Measurements from ENCODE around the gene RUSF1. TPM values are rescaled to one million over a fixed set of nuclear protein-coding genes. Genes with fewer than 3 reads are reported as not detected.

Gene RUSF1
- total and polyA plus RNA-seq, 10 of the 15 experiments (the other 5 are each of a cell fraction or from before 2014, with no cell fraction given): 0.20 to 46.3 (median 29.7) TPM

- Histone ChIP-seq H3K4me1 (ENCODE audit: control insufficient read depth, insufficient read depth, low read length) (peaks cover 16% of the 10 kb centered on the region), H3K9me3 (replicated peaks; ENCODE audit: control insufficient read depth, insufficient read depth, low read length) (no peaks in the 10 kb centered on the region), H3K27ac (ENCODE audit: control insufficient read depth, insufficient read depth) (no peak overlapping the region), H3K27me3 (replicated peaks in 1 of 2; ENCODE audit: control insufficient read depth in 2 of 2, insufficient read depth in 2 of 2, low read length in 1 of 2) (no peaks in the 10 kb centered on the region), H3K4me3 (no peak overlapping the region), H4K20me1 (ENCODE audit: control insufficient read depth, insufficient read depth) (peaks cover 7% of the 10 kb centered on the region; the same call in 1 of the 2 replicates), H3K79me2 (ENCODE audit: control insufficient read depth, insufficient read depth, low read length) (peaks cover 21% of the 10 kb centered on the region), H2AFZ (ENCODE audit: control insufficient read depth, low read depth, low read length) (no peak overlapping the region), H3K4me2 (ENCODE audit: control insufficient read depth, insufficient read depth) (no peak overlapping the region), H3K36me3 (ENCODE audit: control insufficient read depth in 2 of 2, insufficient read depth in 2 of 2, low read length in 1 of 2) (no peaks in the 10 kb centered on the region), H3K9ac (ENCODE audit: control insufficient read depth, insufficient read depth, low read length) (no peak overlapping the region)
- DNase-seq (ENCODE audit: low read depth, low spot score): no peak
- in situ Hi-C loops (cut with MboI) (no loop called here), intact Hi-C loops (cut with micrococcal nuclease; ENCODE audit: unreplicated experiment) (no loop called here)
- ChIA-PET RAD21 (ENCODE audit: unreplicated experiment) (interaction anchor here (1.2 kb wide), 1 partner anchor 415 kb away, joined by 3 read pairs; no protein-coding TSS in a partner anchor), SMC1A (ENCODE audit: uncharacterized antibody, unreplicated experiment) (interaction anchor here (0.6 to 1.6 kb wide), 3 partner anchors 14 to 354 kb away, joined by 3 to 5 read pairs (median 4); no protein-coding TSS in a partner anchor), POLR2A (interaction anchor here (0.5 kb wide), 1 partner anchor 485 kb away, joined by 3 read pairs; no protein-coding TSS in a partner anchor), CTCF (interaction anchor here (0.8 to 3.0 kb wide), 4 partner anchors 8 to 416 kb away, joined by 3 to 11 read pairs (median 7); partner anchors contain the start of gene ZNF843)
- WGBS (ENCODE audit: insufficient coverage, insufficient replicate concordance, low lambda C conversion rate, missing lambda C conversion rate): 97% methylated on average over 3 of the region's 3 CpGs
- ATAC-seq: no peak
- no TSS peak for BruUV-seq (replicated peaks)
- no peak for FAIRE-seq
- no peak for TF ChIP-seq RB1 (IDR thresholded peaks at IDR 0.05; ENCODE audit: borderline replicate concordance)
- TF ChIP-seq MAX (IDR thresholded peaks at IDR 0.05; ENCODE audit: low read depth, low read length): no peak
- TF ChIP-seq CBX5 (IDR thresholded peaks at IDR 0.05; ENCODE audit: low read depth): no peak
- no peak for TF ChIP-seq JUND (IDR thresholded peaks at IDR 0.05; ENCODE audit: low read depth, low read length)
- no peak for TF ChIP-seq LARP7 (IDR thresholded peaks at IDR 0.05)
- TF ChIP-seq ZNF207 (IDR thresholded peaks at IDR 0.05; ENCODE audit: borderline replicate concordance): no peak
- no peak for TF ChIP-seq NFXL1 (IDR thresholded peaks at IDR 0.05; ENCODE audit: borderline replicate concordance)
These were observed 55.5 kb downstream of the RUSF1 start for GRCh38 chr16:31452631-31453106.

Data from GM12878 (cell line).